ENCODE results near the gene TAB2.

GRCh38 chr6:149422581-149422980, 105.1 kb downstream of the TAB2 start:
- TF ChIP-seq ZNF792 (tag by site-specific recombination; IDR thresholded peaks at IDR 0.05) (no peak), FEZF1 (tag by site-specific recombination; IDR thresholded peaks at IDR 0.05) (no peak)
